Dermis microvascular lymphatic vessel endothelial cell (primary cell): ENCODE data around the gene MTMR10. TPM values are rescaled to one million over a fixed set of nuclear protein-coding genes. Genes with fewer than 3 reads are reported as not detected.

ENCODE experiments used
- DNase-seq, 2 donors: peaks; one replicate each; pipeline versions ENCODE4 v3.0.0 to v3.0.0-alpha.2; 2010; ENCODE audit warnings: low read depth in 2 of 2
- total RNA-seq: library from RNA; depleted of rRNA; stranded (reverse); fragments of >200 nt; gene quantifications from 2 replicates; pipeline ENCODE4 v1.2.1, GENCODE V29; 2014

MTMR10 gene, protein sequence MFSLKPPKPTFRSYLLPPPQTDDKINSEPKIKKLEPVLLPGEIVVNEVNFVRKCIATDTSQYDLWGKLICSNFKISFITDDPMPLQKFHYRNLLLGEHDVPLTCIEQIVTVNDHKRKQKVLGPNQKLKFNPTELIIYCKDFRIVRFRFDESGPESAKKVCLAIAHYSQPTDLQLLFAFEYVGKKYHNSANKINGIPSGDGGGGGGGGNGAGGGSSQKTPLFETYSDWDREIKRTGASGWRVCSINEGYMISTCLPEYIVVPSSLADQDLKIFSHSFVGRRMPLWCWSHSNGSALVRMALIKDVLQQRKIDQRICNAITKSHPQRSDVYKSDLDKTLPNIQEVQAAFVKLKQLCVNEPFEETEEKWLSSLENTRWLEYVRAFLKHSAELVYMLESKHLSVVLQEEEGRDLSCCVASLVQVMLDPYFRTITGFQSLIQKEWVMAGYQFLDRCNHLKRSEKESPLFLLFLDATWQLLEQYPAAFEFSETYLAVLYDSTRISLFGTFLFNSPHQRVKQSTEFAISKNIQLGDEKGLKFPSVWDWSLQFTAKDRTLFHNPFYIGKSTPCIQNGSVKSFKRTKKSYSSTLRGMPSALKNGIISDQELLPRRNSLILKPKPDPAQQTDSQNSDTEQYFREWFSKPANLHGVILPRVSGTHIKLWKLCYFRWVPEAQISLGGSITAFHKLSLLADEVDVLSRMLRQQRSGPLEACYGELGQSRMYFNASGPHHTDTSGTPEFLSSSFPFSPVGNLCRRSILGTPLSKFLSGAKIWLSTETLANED
- 20.0 and 26.7 TPM in 2 replicates for total RNA-seq

- DNase-seq: peak; percentile 56 to 85
Measured at GRCh38 chr15:30991255-30992235, at the start of gene MTMR10. Gene MTMR10, minus strand, starts transcription at chr15:30991628. Its CDS starts 122 bp downstream, at chr15:30991506.

DNA sequence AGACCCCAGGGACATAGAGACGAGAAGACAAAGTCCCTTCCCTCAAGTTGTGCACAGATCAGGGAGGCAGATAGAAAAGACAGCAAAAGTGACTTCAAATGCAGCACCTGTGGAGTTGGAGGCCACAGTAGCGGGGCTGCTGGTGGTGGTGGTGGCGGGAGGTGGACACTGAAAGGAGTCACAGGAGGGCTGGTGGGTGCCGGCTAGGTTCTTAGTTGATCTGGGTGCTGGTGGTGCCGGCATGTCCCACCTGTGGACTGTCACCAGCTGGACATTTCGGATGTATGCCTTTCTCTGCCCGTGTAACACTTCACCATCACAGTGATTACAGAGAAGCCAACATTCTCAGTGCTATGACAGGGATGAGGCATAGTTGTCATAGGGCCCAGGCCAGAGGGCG, 49.2 kb upstream of the MTMR10 start:
- DNase-seq: no peak

DNA sequence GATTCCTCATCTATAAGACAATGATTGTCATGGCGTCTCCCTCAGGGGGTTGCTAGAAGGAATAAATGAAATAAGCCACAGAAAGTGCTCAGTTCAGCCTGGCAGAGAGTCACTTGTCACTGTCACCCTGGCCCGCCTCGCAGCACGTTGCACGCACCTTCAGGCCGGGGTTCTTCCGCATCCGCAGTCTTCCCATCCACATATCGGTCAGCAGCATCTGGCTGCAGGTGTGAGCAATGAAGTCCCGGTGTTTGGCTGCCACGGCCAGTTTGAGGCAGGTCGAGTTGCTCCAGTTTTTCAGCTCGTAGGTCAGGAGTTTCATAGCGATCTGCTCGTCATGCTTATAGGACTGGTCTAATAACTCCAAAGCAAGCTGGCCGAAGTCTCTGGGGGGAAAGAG, 48.5 kb upstream of the MTMR10 start:
- DNase-seq: no peak

- no peak for DNase-seq
Measured at GRCh38 chr15:31037731-31038477, 46.5 kb upstream of the MTMR10 start.

DNA sequence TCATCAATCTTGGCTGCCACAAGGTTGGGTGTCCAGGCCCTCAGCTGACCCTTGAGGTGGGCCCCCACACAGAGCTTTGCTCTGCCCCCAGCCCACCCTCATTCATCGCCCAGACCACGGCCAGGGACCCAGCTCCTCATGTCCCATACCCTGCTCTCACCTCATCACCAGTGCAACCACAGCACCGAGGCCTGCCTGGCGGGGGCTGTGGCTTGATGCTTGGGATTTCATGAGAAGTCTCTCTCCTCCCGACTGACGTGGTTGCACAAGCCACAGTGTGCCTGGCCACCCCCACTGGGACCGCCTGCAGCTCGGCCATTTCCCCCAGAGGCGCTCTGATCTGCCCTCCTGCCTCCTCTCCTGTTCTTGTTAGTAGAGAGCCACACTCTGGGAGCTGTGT, 45.4 kb upstream of the MTMR10 start:
- DNase-seq: no peak

GRCh38 chr15:31035610-31036009, 44.2 kb upstream of the MTMR10 start:
- no peak for DNase-seq

GRCh38 chr15:31034152-31034551, 42.7 kb upstream of the MTMR10 start:
- DNase-seq: no peak

DNA sequence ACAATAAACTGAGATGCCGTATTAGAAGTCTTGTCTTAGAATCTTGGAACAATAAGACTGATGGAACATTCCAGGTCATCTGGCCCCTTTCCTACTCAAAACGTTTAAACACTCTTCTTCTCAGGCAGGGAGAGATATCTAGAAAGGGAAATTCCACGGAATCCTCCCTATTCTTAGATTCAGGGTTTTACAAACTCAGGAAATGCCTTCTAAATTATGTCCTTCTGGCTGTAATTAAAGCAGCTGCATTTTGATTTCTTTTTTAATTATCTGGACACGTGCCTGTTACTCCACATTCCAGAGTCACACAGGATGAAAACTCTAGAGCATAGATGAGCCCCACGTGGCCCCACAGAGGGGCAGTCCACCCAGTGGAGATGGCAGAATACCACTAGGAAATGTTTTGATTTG, 41.5 kb upstream of the MTMR10 start:
- DNase-seq: peak; percentile 16 to 69

GRCh38 chr15:31031471-31032067, 40.1 kb upstream of the MTMR10 start:
- peak; percentile 52 to 68 for DNase-seq

DNA sequence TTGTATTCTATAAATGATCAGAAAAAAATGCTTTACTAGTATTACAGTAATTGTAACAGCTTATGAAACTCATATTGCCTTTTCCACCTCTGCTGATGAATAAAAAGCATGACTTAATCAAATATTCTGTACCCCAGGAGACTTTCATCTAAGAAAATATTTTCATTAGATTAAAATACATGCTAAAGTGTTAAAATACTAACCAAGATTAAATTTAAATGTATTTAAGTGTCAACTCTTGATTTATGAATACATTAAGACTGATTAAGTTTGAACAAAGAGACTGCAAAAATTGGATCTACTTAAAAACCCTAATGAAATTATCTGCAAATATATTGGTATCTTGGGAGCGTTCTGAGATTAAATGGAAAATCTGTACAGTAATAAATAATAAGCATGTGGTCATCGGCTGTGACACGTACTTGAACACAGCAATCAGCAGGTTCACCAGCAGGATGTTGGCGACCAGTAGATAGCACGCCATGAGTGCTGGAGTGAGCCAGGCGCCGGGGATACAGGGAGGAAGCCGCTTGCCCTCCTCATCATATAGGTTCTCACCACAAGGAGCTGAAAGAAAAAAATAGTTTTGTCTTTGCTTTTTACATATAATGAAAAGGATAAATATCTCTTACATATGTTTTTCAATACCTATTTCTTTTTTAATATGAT, 36.6 kb upstream of the MTMR10 start:
- peak in 1 of 2 donors; percentile 70 for DNase-seq

DNA sequence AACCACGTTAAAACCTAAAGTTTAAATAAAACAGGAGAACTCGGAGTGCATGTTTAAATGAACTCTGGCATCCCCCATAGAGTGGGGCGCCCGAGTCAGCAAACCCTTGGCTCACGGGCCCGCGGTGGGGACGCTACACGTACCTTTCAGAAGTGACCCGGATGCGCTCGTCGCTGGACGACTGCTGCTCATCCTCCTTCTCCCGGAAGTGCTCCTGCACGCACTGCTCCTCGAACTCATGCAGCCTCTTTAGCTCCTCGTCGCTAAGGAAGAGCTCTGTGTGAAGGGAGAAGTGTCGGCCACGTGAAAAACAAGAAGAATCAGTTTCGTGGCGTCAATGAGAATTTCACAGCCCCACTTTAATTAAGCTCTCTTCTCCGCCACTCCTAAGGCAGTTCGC, 34.6 kb upstream of the MTMR10 start:
- DNase-seq: no peak

DNA sequence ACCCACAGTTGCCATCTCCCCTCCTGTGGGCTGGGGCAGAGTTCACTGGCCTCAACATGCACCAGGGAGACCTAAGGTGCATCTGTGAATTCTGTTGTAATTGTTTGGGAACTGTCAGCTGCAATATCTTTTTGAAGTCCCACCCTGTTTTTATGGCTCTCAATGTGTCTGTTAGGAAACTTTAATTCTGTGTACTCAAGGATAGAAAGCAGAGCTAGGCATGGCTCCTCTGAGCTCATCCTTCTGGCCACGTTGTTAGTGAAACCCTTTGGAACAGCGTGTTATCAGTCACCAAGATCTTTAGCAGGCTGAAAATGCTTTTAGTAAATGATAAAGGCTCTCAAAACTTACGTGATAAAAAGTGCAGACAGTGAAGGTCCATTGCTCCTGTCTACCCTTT, 33.6 kb upstream of the MTMR10 start:
- peak in 1 of 2 donors; percentile 24 for DNase-seq

DNA sequence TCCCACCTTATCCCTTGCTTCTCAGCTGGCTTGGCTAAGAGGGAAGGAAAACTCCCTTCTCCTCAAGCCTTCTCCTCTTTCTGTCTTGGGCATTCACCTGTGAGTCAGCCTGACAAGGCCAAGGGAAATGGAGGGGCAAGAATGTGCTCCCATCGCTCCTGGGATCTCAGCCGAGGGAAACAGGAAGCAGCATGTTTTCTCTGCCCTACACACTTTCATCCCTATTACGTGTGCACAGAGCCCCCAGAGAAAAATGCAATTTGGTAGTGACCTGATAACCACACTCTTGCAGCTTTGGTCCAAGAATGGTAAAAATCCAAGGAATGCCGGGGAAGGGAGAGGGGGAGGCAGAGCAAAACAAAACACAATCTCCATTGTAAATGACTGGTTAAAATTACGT, 32.9 kb upstream of the MTMR10 start:
- DNase-seq: peak; percentile 50 to 94

- DNase-seq: peak in 1 of 2 donors; percentile 28
Measured at GRCh38 chr15:31023841-31024240, 32.4 kb upstream of the MTMR10 start.

DNA sequence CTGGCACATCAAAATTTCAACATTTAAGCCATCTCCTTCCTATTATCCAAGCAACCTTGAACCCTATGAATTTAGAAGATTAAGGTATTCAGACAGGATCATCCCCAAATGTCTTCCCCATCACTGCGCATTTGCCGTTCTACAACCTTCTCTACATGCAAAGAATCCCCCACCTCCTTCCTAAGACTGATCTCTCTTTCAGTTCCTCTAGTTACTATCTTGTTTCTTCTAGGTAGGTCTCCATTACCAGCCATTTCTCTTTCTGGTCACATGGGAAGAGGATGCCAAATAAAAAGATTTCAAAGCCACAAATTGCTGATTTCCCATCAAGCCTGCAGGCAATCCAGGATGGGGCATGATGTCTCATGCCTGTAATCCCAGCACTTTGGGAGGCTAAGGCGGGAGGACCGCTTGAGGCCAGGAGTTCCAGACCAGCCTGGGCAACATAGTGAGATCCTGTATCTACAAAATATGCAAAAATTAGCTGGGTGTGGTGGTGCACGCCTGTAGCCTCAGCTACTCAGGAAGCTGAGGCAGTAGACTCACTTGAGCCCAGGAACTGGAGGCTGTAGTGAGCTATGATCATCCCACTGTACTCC, 29.7 kb upstream of the MTMR10 start:
- DNase-seq: no peak

- no peak for DNase-seq
Measured at GRCh38 chr15:31020542-31020941, 29.1 kb upstream of the MTMR10 start.

- no peak for DNase-seq
Measured at GRCh38 chr15:31019986-31020385, 28.6 kb upstream of the MTMR10 start.

DNA sequence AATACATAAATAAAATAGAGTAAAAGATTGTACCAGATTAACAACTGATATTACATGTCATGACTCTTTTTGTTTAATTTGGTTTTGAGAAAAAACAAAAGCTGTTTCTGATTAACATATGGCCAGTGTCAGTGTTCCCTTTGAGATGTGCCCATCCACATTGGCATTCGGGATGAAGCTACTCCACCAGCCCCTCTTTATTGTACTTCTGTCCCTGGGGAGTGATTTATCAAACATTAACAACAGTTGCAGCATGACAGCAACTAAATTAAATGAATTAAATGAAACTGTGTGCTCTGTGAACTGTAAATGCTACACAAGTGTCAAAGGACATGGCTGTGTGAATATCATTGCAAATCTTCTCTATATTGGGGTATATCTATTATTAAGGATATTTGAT, 25.9 kb upstream of the MTMR10 start:
- no peak for DNase-seq

GRCh38 chr15:31016446-31016915, 25.1 kb upstream of the MTMR10 start:
- DNase-seq: no peak
